Midbrain (tissue), 1 donor: ENCODE results near the gene CACNB1.

Experiments used
- DNase-seq: peaks from one replicate; lab custom pipeline; 2025; lab: John Stamatoyannopoulos, UW

CACNB1 gene

DNA sequence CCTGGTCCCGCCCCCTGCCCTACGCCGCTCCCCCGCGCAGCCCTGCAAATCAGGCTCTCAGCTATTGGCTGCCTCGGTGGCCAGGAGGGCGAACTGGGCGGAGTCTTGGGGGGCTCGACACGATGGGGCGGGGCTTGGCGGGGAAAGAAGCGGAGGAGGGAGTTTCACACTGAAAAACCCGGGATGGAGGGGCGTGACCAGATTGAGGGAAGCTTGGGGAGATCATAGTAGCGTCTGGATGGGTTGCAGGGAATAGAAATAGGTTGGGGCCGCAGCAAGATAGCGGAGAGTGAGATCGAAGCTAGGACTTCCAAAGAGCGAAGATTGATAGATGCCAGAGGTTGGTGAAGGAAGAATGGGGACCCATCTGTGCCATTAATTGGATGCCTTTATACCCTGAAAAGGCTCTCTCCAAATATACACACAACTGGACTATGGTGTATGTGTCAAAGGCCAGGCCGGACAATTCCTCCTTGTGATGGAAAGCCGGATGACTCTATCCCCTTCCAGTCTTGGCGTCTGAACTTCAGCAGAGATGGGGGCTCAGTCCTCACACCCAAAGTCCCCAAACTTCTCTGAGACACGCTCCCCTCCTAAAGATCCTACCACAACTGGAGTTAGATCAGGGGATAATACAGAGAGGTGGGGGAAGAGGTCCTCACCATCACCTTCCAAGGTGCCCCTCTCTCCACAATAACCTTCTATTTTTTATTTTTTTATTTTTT lies 28.7 kb upstream of the CACNB1 start:
- peak; percentile 13 for DNase-seq

DNA sequence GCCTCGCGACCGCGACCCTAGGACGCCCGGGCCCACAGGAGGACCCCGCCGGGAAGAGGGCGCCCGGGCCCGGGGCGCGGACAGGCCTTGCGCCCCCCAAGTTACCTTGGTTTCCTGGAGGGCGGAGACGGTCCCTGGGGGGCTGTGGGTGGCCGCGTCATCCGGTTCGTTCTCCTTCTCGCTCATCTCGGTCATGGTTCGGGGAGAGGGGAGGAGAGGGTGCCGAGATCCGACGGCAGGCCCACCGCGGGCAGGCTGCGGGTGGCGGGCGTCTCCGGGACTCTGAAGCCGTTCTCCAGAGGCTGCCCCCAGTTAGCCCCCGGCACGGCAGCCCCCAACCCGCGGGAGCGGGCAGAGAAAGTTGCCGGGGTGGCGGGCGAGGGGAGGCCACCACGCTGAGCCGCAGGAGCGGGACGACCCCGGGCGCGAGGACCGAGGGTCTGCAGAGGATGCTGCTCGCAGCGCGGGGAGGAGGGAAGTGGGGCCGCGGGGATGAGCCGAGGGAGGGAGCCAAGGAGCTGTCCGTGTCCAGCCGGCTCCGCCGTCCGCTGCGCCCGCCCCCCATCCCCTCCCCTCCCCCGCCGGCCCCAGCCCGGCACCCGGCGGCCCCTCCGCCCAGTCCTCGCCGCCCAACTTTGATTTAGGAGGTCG lies 28.0 kb upstream of the CACNB1 start, which contains the start of gene STAC2:
STAC2 (minus strand) TSS at position 638 of the 651 bp plus-strand sequence; CDS start at position 195, 443 bp downstream.
- no peak for DNase-seq

DNA sequence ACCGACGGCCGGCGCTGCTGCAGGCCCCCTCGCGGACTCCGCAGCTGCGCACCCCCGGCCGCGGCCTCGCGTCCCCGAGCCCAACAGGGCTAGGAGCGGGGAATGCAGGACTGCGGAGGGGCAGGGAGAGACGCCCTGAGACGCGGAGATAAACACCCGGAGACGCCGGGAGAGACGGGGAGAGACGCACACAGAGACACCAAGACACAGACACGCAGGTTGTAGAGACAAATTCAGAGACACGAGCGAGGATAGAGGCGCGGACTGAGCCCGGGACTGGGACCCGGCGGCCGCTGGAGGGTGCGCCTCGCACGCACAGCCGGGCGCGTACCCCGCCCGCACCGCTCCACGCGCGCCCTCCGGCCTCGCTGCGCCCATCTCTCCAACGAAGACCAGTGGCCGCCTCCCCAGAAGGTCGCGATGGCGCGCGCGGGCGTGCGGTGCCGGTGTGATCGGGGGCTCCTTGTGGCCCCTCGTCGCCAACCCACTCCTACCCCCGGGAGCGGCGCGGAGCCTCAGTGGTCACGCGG lies 27.4 kb upstream of the CACNB1 start:
- no peak for DNase-seq

DNA sequence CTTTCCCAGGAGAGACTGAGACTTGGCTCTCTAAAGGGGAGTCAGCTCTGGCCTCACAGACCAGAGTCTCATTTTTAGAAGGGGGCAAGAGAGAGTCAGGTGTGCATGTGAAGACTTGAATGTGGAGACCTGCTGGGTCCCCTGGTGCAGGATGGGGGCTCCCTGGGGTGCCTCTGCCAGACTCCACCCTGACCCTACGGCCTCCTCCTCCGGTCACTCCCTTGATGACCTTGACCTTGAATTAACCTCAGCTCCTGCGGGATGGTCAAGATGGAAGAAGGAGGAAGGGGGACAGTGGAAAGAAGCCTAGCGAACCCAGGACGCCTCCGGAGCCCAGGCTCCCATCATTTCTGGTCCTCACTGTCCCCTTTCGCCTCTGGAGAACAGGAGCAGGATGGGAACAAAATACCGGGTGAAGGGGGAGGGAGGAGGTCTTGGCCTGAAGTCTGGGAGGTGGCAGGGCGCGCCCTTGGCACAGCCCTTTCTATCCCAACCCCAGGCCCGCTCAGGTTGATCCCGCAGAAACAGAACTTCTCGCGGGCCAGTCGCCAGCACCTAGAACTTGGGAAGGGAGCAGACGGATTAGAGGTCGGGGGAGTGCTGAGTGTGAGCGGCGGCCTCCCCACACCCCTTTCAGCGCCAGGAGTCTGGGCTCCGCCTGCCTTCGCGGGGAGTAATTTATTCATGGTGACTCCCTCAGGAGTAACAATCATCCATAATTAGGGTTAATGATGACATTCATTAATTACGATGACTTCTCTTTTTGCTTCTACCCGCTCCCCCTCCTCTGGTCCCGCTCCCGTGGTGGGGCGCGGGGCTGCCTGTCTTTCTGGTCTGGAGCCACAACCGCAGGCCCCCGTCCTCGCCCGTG lies 26.7 kb upstream of the CACNB1 start:
- DNase-seq = no peak

DNA sequence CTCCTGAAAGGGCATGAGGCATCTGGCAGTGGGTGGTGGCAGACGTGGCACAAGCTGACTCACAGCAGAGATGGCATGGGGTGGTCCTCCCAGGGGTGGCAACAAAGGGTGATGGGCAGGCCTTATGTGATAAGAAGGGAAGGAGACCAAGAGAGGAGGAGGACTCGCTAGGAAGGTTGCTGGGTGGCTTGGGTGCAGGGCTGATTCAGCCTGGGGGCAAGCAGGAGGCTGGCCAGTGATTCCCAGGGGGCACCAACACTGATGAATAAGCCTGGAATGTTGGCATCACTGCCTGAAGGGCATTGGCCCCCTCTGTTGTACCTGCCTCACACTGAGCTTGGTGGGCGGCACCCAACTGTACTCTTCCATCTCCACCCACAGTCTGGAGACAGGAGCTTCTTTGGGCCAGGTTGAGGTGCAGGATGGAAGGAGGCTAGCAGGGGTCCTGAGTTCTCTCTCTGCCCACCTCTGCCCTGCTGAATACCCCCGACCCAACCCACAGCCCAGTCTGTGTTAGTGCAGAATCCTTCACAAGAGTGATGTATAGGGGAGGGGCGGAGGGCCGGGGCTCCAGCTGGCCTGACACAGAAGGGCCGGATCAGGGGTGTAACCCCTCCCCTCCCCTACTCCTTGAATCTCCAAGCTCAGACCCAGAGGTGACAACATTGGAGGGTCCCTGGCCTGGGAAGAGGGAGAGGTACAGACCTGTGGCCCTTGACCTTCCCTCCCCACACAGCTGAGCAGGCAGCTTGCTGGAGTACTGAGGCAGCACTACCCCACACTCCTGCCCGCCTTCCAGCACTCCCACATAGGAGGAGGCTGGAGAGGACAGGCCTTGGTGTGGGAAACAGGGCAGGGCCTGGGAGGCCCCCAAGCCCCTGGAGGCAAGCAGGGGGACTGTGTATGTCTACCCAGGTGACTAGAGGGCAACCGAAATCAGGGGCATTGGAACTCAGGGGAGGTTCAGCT lies 25.7 kb upstream of the CACNB1 start:
- no peak for DNase-seq

DNA sequence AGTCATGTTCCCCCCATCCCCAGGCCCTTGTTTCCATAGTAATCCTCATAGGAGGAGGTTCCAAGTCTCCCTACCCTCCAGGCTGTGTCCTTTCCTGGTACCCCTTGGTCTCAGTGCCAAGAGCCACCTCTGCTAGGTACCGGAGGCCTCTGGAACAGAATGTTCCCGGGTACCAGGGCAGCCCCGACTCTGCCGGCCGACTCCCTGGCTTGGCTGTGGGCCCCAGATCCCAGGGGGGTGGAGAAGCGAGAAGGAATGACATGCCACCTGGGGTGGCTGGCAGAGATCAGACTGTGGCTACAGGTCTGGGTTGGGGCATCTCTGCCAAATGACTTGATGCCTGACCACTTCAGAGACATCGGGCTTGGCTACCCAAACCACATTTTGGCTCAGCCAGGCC lies 24.7 kb upstream of the CACNB1 start:
- DNase-seq = no peak

DNA sequence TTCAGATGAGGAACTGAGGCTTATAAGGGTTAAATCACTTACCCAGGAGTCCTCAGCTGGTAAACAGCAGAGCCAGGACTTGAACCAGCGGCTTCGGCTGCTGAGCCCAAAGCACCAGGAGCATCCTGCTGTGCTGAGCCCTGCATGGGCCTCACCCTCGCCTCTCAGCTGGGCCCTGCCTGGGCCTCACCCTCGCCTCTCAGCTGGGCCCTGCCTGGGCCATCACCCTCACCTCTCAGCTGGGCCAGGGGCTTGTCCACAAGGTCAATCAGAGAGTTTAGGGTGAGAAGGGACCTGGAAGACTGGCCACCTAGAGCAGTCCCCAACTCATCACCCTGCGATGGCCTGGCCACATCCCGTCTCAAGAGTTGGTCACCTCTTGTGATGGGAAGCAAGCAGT lies 24.1 kb upstream of the CACNB1 start:
- no peak for DNase-seq

DNA sequence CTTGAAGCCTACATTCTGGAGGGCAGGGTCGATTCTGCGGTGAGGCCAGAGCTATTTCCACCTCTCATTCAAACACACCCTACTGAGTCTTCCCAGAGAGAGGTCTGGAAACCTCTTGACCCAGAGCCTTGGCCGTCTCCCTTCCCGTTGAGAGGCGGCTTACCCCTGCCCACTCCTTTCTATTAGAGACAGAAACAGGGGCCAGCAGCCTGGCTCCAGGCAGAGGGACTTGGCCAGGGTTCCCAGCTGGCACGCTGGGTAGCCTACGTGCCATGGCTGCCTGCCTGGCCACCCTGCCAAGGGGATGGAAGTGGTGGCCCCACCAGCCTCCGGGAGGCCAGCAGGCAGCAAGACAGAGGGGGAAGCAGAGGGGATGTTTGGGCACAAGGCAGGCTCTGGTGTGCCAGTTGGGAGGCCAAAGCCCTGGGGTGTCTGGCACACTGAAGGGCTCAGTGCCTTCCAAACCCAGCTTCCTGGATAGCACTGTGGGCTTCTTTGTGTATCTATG lies 22.2 kb upstream of the CACNB1 start:
- DNase-seq = peak; percentile 71

DNA sequence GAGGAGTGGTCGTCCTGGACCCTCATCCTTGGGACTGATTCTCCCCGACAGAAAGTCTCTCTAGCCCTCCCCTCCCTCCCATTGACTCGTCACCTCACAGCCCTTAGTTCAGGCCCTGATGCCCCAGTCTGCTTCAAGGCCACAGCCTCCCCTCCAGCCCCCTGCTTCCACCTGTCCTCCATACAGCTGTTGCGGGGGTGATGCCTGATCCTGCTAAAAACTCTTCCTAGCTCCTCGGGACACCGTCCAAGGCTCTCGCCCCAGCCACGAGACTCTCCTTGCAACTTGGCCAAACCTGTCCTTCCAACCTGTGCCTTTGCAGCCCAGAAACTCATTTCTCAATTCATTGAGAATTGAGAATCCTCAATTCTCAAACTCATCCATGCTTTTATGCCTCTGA lies 21.4 kb upstream of the CACNB1 start:
- DNase-seq = no peak

DNA sequence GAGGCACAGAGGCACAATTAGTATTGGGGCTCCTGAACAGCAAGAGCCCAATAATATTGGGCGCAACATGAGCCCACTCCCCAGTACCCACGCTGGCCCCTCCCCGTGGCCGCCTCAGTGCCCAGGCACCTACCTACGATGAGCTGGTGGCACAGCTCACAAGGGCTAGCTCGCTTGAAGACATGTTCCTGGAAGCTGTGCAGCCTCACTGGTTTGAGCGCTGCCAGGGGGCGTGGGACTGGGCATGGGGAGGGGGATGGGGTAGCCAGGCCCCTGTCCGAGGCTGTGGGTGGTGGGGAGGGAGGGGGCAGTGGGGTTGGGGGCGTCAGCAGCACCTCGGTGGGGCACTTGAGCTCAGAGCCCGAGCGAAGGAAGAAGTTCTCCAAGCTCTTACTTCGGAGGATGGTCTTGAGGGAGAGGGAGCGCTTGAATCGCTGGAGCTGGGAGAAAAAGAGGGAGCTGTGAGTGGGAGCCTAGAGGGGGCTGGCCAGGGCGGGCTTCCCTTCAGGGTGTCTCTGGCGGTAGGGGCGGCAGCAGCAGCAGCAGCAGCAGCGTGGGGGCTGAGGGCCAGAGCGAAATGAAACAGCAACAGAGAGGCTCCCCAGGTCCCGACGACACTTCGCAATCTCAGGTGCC lies 20.4 kb upstream of the CACNB1 start:
- no peak for DNase-seq

DNA sequence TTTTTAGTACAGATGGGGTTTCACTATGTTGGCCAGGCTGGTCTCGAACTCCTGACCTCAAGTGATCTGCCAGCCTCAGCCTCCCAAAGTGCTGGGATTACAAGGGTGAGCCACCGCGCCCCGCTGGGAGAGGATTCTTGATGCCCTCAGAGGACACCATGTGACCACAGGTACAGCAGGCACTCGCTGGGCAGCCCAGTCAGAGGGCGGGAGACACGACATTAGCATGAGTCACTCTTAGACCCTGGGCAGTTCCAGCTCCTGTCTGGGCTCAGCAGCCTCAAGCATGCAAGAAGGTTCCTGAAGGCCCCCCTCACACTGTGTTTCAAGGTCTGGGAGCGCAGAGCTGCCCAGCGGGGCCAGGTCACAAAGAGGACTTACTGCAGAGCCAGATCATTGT lies 16.4 kb upstream of the CACNB1 start:
- DNase-seq = no peak

DNA sequence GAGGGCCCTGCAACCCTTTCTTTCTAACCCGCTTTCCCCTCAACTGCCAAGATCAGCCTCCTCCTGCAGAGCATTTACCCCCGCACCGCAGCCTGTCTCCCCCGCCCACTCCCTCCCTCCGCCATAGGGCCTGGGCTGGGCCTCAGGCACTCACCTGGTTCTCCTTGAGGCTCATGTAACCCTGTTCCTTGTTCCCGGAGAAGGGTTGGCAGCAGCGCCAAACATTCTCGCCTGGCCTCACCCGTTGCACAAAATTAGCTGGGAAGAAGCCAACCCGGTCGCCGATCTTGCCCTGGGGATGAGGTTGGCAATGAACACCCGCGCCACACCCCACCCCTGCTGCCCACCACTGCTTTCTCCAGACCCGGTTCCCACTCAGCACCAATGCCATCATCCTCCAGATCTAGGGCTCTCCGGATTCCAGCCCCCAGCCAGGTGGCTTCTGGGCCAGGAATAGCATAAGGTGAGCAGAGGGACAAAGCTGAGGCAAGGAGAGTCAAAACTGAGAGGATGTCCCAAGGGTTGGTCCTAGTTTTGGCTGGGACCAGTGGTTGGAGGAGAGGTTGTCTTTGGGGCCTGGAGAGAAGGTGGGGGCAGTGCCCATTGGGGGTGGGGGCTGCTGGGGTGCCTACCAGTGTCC lies 15.5 kb upstream of the CACNB1 start:
- DNase-seq = no peak

DNA sequence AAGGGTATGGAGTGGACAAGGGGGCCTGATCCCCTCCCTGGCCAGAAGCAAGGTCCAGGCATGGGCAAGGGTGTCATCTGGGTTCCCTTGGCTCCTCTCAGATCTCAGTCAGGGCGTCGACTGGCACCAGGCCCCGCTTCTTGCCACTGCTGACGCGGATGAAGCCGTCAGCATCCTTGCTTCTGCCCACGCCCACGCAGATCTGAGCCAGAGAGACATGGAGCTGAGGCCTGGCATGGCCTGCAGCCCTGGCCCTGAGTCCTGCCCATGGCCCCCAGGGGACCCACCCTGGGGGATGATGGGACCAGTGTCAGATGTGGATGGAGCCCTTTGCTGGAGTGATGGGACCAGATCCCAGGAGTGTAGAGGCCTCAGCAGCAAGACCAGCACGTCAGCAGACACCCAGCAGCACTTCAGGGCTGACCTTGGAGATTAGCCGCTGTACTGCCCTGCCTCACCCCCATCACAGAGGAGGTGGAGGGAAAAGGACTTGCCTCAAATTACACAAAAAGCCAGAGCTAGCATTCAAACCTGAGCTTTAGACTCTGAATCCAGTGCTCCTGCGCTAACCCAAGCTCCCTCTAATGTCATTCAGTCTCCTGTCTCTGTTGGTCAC lies 14.8 kb upstream of the CACNB1 start:
- DNase-seq = no peak

DNA sequence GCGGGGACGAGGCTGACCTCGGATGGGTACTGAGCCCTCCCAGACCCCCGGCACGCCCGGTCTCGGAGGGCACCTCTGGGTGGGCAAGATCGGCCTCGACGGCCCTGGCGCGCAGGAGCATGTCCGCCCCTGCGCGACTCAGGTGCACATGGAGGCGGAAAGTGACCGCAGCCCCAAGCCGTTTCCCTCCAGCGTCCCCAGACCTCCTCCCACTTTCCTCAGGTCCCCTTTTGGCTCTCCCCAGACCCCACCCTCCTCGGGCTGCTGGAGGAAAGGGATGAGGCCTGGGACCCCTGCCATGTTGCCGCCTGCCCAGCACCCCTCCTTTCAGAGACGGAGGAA lies 12.6 kb upstream of the CACNB1 start:
- no peak for DNase-seq

DNA sequence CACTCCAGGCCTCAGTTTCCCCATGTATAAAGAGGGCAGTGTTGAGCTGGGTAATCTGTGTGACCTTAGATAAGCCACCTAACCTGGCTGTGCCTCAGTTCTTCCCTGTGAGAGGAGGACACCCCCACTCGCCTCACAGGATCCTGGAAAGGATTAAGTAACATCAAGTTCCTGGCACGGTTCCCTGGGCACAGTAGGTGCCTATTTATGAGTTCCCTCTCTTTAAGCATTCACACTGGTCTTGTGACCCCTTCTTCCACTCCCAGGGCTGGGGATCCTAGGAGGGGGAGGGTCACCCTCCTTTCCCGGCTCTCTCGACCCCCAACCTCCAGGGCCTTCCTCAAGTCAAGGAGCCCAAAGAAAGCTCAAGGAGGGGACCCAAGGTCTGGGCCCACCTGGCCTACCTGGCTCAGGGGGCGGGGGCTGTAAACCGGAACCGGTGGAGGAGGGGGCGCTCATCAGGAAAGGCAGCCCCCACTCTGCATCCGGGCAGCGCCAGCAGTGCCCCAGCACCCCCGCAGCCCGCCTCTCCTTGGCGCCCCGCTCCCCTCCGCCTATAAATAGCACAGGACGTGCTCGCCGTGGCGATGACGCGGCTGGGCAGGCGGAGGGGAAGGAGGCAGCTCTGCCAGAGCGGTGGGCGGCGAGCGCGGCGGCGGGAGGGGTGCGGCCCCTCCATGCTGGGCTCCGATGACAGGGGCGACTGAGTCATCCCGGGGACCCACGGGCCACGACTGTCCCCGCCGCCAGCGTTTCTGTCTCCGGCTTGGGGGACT lies 12.0 kb upstream of the CACNB1 start:
- DNase-seq = peak; percentile 10

DNA sequence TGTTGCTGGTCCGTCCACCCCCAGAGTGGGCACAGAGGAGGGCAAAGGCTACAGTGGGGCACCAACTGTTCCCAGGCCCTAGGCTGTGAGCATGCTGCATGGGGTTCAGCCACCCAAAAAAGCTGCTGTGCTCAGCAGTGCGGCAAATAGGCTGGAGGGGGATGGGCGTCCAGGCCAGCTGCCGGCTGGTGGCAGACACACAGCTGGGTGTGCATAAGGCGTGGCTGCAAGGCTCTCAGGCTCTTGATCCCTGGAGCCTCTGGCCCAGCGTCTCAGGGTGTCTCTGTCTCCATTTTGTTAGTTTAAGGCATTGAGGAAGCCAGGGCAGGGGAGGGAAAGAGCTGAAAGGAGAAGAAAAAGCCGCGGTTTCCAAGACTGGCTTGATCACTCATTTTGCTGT lies 11.4 kb upstream of the CACNB1 start:
- DNase-seq = no peak

DNA sequence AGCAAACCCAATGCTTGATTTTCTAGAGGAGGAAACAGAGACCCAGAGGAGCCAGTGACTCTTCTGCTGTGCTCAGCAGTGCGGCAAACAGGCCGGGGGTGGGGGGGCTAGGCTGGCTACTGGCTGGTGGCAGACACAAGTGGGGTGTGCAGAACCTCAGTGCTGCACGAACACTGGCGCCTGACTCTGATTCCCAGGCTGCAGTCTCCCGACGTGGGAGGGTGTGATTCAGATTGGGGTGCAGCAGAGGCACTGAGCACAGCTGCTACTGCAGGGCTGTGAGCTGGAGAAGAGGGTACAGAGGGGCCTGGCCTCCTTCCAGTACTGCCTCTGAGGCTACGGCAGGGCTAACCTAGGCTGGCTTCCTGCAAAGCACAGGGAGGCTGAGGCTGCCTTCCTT lies 10.7 kb upstream of the CACNB1 start:
- DNase-seq = no peak

DNA sequence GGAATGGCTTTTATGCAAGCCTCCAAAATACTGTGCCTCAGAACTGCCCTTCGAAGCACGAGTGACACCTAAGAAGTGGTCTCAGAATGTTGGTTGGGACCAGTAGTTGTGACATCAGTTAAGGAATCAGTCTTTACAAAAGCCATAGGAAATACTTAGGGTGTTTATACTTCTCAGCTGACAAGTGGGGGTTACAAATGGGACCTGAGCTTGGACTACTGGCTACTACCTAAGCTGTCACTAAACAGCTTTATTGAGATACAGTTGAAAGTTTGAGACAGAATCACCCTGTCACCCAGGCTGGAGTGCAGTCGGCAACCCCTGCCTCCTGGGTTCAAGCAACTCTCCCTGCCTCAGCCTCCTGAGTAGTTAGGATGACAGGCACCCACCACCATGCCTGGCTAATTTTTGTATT lies 7.7 kb upstream of the CACNB1 start:
- no peak for DNase-seq

DNA sequence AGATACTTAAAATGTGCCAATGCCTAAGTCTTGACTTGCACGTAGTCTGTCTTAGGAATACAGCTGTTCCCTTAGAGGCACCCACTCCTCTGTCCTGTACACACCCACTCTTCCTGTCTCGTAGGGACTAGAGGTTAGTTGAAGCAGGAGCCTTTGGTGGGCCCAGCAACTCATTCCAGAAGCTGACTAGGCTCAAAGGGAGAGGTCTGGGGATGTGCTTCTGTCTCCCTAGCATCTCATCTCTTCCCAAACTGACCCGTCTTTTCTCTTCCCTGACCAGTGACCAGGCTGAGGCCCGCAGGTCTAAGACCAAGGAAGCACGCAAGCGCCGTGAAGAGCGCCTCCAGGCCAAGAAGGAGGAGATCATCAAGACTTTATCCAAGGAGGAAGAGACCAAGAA lies 6.8 kb upstream of the CACNB1 start:
- no peak for DNase-seq
